HG02588 (cell line): ENCODE results near the gene SORBS2.
"Not testable (repeated sequence)": the region's sequence is repeated elsewhere in the genome, so short reads cannot be mapped to it uniquely, and the experiment has no call there.

ENCODE experiments used
- ATAC-seq: cut with Tn5 transposase; IDR thresholded peaks from one replicate; pipeline ENCODE4 v1.9.1; 2021; ENCODE audit warnings: mild to moderate bottlenecking, moderate library complexity; ENCODE audit not compliant: unreplicated experiment

Gene SORBS2, protein sequence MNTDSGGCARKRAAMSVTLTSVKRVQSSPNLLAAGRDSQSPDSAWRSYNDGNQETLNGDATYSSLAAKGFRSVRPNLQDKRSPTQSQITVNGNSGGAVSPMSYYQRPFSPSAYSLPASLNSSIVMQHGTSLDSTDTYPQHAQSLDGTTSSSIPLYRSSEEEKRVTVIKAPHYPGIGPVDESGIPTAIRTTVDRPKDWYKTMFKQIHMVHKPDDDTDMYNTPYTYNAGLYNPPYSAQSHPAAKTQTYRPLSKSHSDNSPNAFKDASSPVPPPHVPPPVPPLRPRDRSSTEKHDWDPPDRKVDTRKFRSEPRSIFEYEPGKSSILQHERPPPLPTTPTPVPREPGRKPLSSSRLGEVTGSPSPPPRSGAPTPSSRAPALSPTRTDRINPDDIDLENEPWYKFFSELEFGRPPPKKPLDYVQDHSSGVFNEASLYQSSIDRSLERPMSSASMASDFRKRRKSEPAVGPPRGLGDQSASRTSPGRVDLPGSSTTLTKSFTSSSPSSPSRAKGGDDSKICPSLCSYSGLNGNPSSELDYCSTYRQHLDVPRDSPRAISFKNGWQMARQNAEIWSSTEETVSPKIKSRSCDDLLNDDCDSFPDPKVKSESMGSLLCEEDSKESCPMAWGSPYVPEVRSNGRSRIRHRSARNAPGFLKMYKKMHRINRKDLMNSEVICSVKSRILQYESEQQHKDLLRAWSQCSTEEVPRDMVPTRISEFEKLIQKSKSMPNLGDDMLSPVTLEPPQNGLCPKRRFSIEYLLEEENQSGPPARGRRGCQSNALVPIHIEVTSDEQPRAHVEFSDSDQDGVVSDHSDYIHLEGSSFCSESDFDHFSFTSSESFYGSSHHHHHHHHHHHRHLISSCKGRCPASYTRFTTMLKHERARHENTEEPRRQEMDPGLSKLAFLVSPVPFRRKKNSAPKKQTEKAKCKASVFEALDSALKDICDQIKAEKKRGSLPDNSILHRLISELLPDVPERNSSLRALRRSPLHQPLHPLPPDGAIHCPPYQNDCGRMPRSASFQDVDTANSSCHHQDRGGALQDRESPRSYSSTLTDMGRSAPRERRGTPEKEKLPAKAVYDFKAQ (N-terminal part only)

DNA sequence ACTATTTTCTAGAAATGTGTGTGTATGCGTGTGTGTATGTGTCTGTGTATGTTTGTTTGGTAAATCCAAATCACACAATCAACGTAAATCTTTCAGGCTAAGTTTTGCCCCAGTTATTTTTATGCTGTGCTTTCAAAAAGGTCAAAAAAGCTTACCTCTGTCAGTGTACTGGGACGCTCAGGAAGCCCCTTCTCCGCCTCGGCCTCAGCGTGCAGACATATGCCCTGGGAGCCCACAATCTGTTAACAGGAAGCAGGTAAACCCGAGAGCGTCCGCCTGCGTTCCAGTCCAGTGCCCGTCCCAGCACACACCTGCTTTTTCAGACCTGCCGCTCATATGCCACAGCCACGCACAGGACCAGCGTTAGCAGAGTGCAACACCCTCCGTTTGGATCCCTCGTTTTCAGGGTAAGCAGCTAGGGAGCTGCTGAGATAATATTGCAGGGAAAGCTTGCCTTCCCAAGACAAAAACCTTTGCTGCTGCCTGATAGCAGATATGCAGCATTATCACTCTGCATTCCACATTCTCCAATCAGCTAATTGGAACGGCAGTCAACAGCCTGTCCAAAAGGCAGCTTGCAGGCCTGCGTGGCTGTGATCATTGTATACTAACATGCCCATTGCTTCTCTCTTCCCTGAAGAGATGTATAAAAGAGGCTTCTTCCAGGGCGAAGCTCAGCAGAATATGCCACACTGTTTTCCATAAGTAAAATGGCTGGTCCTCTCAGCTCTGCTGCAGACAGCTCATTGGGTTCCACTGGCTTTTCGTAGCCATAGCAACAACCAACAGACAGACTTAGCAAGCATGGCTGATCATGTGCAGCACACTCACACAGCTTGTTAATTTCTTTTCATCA, at the start of gene SORBS2:
SORBS2 (minus strand) TSS at position 686 of the 856 bp plus-strand sequence. CDS start 121,623 bp downstream, outside the sequence.
- peak; percentile 91 for ATAC-seq

DNA sequence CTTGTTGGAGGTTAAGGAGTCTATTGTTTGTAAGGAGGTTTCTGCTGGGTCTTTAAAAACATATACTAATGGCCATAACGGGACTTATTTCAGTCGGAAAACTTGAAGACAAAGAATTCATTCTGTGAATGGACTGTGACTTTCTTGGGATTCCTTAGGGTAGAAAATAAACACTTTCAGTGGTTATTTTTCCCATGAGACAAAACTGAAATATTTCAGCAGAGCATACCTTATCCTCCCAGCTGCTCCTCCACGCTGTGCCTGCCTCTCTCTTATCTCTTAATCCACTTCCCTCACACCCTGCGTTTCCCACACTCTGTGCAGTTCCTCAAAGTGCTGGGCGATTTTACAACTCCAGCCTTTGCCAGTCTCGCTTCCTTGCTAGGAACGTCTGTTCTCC, 47.1 kb upstream of the SORBS2 start:
- no peak for ATAC-seq

DNA sequence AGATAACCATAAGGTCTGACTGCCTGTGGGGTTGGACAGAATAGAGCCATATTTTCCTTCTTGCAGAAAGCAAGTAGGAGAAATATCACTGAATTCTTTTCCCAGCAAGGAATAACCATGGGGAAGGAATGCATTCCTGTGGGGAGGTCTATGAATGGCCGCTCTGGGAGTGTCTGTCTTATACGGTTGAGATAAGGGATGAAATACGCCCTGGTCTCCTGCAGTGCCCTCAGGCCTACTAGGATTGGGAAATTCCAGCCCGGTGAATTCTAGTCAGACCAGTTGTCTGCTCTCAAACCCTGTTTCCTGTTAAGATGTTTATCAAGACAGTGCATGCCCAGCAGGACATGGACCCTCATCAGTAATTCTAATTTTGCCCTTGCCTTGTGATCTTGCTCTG, 45.6 kb upstream of the SORBS2 start:
- ATAC-seq: not testable (repeated sequence)

DNA sequence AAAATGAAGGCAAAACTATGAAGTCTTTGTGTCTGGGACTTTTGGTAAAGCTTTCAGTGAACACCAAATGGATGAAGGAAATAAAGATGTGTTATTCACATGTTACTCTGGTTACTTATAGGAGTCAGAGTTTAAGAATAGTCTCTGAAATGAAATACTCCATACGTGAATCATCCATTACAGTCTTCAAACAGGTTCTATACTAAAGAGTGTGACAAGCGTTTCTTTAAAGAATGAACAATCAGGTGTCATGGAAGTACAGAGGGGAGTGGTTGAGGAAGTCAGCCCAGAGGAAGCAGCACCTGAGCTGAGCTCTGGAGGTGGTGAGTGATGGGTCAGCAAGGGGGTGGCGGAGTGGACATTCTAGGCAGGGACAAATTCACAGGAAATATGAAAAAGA, 41.8 kb upstream of the SORBS2 start:
- no peak for ATAC-seq

DNA sequence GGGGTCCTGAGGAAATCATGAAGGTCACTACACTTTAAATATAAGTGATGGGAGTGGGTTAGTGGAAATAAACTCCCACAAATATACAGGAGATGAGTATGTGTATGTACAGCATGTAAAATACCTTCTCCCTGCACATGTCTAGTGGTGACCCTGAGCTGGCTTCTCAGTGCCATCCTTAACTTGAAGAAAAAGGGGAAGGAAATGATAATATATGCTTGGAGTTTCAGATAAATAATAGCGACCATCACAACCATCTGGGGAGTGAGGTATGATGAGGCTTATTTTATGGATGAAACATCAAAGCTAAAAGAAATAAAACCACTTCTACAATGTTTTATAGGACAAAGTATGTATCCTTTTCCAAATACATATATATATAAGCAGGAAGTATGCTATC, 41.0 kb upstream of the SORBS2 start:
- no peak for ATAC-seq

DNA sequence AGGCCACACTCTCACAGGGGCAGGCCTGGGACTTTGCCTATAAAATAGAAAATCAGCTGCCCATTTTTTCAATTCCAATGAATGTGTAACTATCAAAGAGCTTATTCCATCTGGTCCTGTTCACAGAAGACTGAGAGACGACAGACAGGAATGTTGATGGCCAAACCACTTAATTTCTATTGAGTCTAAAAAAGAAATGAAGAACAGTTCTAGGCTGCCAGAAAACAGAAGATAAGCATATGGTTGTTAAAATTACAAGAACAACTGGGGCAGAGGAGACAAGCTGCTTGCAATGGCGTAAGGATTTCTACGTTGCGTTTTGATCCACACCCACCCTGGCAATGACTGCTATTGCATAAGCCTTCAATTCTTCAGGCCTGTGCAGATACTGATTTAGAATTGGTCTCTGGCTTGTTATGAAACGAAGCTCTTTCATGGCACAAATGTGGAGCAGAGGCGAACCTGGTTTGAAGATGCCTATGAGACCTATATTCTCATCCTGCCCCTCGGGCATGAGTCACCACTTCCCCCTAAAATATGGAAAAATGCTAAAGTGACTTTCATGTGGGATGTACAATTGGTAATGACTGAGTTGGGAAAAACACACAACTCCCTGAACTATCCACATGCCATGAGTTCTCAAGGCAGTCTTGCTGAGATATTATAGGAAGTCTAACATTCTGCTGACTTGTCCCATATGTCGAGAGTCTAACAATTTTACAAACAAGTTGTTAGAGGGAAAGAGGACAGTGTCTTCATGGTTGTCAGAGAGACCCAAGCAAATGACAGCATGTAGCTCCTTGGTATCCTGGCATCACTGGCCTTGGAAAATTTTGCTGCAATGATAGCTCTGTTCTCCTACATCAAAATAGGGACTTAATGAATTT, 37.9 kb upstream of the SORBS2 start:
- ATAC-seq: no peak

DNA sequence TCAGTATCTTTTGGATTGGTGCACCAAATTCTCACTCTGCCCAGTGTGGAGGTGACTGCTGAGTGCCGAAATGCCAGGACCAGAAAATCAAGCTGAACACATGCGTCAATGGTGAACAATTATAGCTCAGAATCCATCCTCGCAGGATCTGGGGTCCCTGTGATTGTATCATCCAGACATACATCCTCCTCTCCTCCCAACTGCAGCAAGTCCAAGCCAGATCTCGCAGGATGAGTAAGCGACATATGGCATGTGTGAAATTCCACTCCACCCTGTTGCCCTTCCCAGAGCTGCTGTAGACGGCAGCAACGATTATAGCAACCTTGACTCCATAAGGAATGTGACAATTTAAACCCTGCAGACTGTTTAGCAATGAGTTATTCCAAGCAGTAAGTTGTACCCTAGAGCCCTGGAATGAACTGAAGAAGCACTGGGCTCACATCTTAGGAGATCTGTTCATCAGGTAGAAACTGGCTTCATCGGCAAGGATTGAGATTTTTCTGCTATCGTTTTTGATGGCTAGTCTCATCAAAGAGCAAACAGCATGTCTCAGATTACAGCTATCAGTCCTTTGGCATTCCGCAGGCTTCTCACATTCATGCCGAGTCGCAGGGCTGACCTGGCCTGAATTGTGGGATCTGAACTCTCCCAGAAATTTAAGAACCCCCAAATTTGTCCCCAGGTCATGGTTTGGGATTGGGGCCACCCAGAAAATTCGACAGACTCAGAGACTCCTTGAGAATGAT, 35.5 kb upstream of the SORBS2 start:
- no peak for ATAC-seq

DNA sequence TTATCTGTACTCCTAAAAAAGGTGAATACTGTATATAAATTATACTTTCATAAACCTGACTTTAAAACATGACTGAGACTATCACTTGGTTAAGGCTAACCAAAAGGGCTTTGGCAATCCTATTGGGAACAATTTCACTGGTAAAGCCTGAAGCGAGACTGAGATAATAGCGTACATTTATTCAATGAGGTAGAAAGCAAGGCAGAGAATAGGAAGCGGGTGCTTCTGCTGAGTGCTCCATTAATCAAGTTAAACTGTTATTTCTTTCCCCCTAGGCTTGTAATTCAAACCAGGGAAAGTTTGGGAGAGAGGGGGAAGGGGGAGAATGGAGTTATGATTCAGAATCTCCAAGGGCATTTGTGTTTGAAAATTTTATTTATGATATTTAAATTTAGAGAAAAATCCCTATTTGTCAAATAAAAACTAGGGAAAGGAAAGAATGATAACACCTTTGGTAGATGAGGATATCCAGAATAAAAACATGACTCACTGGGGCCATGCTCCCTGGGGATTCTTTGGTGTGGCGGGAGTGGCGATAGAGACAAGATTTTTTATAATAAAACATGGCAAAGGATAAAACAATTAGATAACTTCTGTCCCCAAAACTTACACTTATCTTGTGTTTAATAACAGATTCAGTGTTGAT, 34.6 kb upstream of the SORBS2 start:
- no peak for ATAC-seq

DNA sequence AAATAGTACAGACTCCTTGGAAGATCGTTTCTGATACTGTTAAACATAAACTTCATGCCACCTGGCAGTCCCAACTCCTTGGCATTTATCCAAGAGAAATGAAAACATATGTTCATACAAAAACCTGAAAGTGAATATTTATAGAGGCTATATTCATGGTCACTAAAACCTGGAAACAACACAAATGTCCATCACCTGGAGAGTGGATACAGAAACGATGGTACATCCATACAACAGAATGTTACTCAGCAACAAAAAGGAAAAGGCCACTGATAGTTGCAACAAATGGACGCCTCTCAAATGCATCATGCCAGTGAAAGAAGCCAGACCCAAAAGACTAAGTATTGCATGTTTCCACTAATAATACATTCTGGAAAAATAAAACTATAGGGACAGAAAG, 34.0 kb upstream of the SORBS2 start:
- no peak for ATAC-seq

DNA sequence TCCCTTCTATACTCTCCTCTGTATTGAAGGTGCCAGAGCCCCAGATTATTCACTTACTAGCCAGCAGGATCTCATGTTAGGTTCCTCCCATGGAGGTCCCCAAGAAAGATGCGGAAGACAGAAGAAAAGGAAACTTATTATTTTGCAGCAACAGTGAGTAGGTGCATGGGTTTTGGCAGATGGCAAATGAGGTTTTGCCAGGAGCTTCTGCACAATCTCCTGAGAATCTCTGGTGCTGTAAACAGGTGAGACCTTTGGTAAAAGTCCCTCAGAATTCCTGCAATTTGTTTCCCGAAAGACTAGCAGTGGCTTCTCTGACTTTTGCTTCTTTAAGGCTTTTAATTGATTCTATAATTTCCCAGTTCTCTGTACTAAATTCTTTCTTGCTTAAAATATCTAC, 29.5 kb upstream of the SORBS2 start:
- no peak for ATAC-seq

DNA sequence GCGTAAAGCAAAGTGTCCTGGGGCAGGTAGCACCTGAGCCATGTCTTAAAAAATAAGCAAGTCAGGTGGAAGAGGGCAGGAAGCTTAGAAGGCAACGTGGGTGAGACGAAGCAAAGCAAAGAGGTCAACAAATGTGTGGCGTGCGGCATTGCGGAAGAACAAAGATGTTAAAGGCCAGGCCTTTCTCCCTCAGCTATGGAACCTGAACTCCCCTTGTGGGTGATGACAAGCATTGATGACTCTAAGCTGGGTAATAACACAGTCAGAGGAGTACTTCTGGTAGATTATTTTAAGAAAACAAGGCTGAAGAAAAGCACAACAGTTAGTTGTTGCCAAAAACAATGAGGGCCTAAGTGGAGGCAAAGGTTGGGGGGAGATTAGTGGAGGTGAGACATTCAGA, 29.0 kb upstream of the SORBS2 start:
- no peak for ATAC-seq

DNA sequence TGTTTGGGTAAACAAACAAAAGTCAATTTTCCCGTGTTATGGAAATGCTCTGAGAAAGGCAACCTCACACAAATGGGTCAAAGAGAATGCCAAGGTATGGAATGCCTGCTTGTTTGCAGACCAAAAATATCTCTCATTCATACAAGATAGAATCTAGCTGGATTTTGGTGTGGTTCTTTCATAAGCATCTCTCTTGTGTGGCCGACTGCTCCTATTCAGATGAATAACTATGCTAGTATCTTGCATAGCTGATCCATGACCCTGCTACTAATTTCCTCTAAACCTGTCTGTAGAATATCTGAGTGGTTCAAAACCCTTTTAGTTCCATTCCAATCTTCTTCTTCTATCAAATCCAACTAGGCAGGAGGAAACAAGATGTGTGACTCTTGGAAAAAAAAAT, 28.2 kb upstream of the SORBS2 start:
- no peak for ATAC-seq

DNA sequence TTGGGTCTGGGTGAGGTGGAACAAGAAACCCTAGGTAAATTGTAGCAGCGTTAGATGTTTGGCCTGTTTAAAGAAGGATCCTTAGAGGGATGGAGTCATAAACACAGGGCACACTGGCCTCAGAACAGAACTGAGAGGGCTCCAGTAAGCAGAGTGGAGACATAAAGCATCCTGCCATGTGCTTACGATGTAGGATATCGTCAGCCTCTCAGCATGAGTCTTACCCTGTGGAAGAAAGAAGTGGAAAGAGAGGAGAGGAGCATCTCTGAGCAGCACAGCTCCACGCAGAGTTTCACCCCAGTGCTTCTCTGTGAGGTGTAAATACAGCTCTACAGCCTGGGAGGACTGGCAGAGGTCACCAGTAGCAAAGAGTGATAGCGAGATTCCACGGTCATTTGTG, 27.8 kb upstream of the SORBS2 start:
- ATAC-seq: no peak

DNA sequence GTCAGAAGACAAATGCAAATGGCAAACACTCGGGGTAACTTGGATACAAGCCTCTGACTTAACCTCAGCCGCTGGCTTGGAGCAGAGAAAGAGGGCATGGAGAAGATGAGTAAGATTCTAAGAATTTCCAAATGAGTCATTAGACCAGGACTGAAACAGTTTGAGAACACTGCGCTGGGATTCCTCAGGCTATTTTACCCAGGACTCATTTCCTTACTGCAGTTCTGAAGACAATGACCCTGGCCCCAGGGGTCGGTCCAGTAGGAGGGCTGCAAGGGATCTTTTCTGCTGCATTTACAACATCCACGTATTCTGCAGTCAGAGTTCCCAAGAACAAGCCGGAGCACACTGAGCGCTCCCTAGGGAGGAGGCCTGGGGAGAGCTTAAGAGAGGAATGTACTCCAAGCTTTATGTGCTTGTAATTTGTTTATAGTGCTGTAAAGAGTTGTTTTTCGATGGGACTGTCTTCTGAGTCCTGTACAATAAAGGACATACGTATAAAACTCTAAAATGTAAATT, 27.3 kb upstream of the SORBS2 start:
- no peak for ATAC-seq

DNA sequence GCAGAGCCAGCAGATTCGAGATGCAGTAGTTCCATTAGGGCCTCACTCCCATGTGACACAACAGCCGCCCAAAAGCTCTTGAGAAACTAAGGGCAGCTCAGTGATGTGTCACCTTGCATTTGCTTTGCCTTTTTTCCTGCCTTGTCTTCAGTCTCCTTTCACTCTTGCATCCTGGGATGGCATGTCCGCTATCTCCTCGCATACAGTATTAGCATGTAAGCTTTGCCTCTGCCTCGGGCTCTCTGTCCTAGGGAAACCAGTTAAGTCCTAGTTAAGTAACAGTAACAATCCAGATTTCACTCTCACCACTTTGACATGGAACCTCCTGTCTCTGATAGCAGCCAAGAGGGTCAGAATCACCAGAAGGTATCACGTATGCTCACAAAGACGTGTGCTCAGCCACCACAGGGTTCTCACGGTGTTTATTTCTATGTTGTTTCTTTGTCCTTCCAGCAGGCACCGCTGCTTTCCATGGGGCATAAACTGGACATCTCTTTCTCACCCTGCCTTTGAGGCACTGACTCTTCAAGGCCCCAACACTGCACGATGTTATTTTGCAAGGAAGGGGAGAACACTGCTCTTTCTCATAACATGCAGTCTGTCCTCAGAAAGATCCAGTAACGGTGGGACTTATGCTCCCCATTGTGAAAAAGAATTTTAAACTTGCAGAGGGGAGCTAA, 26.7 kb upstream of the SORBS2 start:
- no peak for ATAC-seq

DNA sequence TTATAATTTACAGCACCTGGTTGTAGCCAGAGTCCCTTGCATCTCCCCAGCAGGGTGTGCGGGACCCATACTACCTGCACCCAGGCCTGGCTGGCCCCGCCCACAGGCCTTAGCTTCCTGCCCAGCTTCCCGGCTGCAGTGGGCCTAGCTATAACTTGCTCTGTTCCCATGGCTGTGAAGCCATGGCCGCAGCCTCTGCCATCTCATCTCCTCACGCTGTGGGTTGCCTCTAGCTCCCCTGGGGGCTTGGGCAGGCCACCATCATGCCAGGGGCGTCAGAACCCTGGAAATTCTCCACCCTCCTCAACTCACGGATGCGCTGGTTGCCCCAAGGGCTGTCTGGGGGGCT, 26.1 kb upstream of the SORBS2 start:
- no peak for ATAC-seq

DNA sequence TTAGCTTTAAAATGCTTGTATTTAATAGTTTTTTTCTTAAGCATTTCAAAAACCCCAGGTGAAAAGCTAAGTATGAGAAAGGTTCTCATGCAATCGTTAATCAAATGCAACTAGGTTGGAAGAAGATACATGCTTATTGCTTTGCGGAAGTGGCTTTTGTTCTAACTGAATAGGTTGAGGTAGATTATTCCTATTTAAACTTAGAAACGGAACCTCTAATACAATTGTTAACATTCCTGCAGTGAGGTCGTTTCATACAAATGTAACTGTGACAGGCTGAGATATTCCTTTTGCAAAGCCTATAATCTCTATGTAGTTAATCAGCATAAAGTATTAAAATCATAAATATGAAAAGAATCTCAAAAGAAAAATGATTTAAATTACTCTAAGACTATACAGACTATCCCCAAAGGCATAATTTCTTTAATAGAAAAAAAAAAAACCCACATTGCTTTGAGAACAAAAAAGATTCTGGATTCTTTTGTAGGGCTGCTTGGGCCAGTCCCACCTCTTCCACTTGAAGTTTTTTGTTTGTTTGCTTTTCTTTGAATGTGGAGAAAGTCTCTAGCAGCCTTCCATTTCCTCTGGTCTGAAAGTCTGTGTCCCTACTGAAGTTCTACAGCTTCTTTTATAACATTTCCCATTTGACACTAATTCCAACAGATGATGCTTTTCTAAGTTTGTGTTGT, 25.6 kb upstream of the SORBS2 start:
- no peak for ATAC-seq
